Measurements from ENCODE around the gene LMX1A.

Gene LMX1A

DNA sequence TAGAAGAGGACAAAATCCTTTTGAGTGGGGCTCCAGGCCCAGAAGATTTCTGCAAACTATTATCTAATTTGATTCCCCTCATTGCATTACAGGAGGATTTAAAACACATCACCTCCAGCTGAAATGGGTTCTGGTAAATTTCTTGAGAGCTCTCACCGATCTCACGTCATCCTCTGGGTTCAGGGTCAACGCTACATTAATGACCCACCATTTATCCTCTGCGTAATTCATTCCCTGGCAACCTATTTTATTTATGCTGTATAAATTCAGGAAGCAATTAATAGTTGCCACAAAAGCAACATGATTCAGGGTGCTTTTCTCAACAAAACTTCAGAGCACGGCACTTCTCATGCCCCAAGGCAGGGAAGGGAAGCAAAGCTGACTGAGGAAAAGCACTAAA is 38.9 kb downstream of the LMX1A start:
- Histone ChIP-seq H3K4me3 (ENCODE audit: insufficient read depth in 1 of 2, low read depth in 1 of 2, low read length in 2 of 2) (no peak overlapping the region), H4K8ac (ENCODE audit: low read length) (no peak overlapping the region), H3K18ac (ENCODE audit: low read depth in 1 of 2, low read length in 2 of 2) (no peak overlapping the region), H3K27me3 (ENCODE audit: control insufficient read depth in 1 of 2, insufficient read depth in 1 of 2, low read length in 2 of 2) (peaks cover 0 to 24% of the 10 kb centered on the region in 2 experiments), H3K4ac (ENCODE audit: low read depth in 1 of 2, low read length in 2 of 2) (no peak overlapping the region), H2AK5ac (ENCODE audit: low read length, severe bottlenecking) (no peak overlapping the region), H3K14ac (ENCODE audit: low read length in 2 of 2) (no peak overlapping the region), H3K4me1 (ENCODE audit: control insufficient read depth, insufficient read depth, low read depth, low read length) (no peaks in the 10 kb centered on the region), H3K4me2 (ENCODE audit: low read length, poor library complexity, severe bottlenecking) (no peak overlapping the region), H2BK5ac (ENCODE audit: low read depth, low read length, poor library complexity, severe bottlenecking) (no peak overlapping the region), H4K91ac (ENCODE audit: low read length) (no peak overlapping the region), H3K36me3 (ENCODE audit: control insufficient read depth in 1 of 2, insufficient read depth in 2 of 2, low read depth in 1 of 2, low read length in 2 of 2) (no peaks in the 10 kb centered on the region), H3K27ac (ENCODE audit: low read length, poor library complexity, severe bottlenecking) (no peak overlapping the region), H2BK15ac (ENCODE audit: low read depth, poor library complexity, severe bottlenecking) (no peak overlapping the region), H3K9ac (ENCODE audit: low read length) (no peak overlapping the region), H3K79me1 (replicated peaks; ENCODE audit: low read length, poor library complexity, severe bottlenecking) (no peaks in the 10 kb centered on the region), H3K23ac (ENCODE audit: low read length in 2 of 2) (no peak overlapping the region), H3K9me3 (ENCODE audit: control insufficient read depth, low read length) (peaks cover 3% of the 10 kb centered on the region), H2AFZ (ENCODE audit: low read depth, low read length) (no peak overlapping the region), H2BK120ac (ENCODE audit: low read depth, low read length) (no peak overlapping the region), H2BK12ac (ENCODE audit: low read length in 2 of 2) (no peak overlapping the region)
- 39% methylated on average over 4 of the region's 5 CpGs for WGBS
- DNase-seq: no peak

DNA sequence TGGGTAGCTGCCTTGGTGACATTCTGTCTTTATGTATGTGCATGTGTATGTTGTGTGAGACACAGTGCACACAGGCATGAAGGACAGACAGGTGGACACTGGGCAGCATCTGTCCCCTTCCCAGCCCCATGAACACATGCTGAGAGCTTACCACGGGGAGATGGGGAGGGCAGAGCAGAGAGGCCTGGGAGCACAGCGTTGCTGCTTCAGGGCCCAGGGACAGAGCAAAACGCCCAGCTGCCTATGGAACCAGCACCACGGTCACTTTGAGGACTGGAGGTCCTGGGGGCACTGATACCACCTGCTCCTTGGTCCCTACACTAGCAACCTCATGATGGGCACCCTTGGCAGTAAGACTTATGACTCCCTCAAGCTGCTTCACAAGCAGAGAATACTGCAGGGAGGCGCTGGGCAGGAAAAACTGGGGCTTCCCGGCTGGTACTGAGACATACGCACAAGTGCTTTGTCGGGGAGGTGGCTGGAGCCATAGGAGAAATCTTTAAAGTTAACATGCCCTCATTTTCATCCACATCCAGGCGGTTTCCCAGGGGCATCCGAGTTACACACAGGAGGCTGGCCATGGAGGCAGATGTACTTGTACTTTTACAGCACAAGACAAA is 40.3 kb downstream of the LMX1A start:
- Histone ChIP-seq H2BK5ac (ENCODE audit: low read depth, low read length, poor library complexity, severe bottlenecking) (no peak overlapping the region), H3K4me1 (ENCODE audit: control insufficient read depth, insufficient read depth, low read depth, low read length) (no peaks in the 10 kb centered on the region), H2AFZ (ENCODE audit: low read depth, low read length) (no peak overlapping the region), H2AK5ac (ENCODE audit: low read length, severe bottlenecking) (no peak overlapping the region), H2BK12ac (ENCODE audit: low read length in 2 of 2) (no peak overlapping the region), H2BK15ac (ENCODE audit: low read depth, poor library complexity, severe bottlenecking) (no peak overlapping the region), H2BK120ac (ENCODE audit: low read depth, low read length) (no peak overlapping the region), H3K9me3 (ENCODE audit: control insufficient read depth, low read length) (peaks cover 6% of the 10 kb centered on the region), H3K4me2 (ENCODE audit: low read length, poor library complexity, severe bottlenecking) (no peak overlapping the region), H4K91ac (ENCODE audit: low read length) (no peak overlapping the region), H3K9ac (ENCODE audit: low read length) (no peak overlapping the region), H3K79me1 (replicated peaks; ENCODE audit: low read length, poor library complexity, severe bottlenecking) (no peaks in the 10 kb centered on the region), H3K27me3 (ENCODE audit: control insufficient read depth in 1 of 2, insufficient read depth in 1 of 2, low read length in 2 of 2) (peaks cover 0 to 24% of the 10 kb centered on the region in 2 experiments), H3K4me3 (ENCODE audit: insufficient read depth in 1 of 2, low read depth in 1 of 2, low read length in 2 of 2) (no peak overlapping the region), H3K27ac (ENCODE audit: low read length, poor library complexity, severe bottlenecking) (no peak overlapping the region), H3K14ac (ENCODE audit: low read length in 2 of 2) (no peak overlapping the region), H3K36me3 (ENCODE audit: control insufficient read depth in 1 of 2, insufficient read depth in 2 of 2, low read depth in 1 of 2, low read length in 2 of 2) (no peaks in the 10 kb centered on the region), H3K18ac (ENCODE audit: low read depth in 1 of 2, low read length in 2 of 2) (no peak overlapping the region), H3K23ac (ENCODE audit: low read length in 2 of 2) (no peak overlapping the region), H4K8ac (ENCODE audit: low read length) (no peak overlapping the region), H3K4ac (ENCODE audit: low read depth in 1 of 2, low read length in 2 of 2) (no peak overlapping the region)
- DNase-seq: no peak
- WGBS: 81% methylated on average over 10 of the region's 10 CpGs

DNA sequence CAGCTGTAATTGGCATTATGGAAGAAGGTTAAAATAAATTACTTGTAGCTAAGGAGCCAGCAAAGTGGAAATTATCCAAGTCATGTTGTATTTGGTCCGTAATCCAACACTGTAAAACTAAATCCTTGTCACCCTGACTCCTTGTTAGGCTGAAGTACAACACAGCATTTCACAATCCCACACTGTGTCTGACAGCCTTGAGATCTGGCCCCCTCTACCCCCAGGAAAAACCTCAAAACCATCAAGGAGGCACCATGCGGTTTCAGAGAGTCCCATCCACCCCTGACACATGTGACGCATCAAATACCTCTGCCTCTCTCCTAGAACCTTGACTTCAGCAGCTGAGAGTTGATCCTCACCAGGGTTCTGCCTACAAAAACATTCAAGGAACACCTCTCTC is 41.0 kb downstream of the LMX1A start:
- no peak overlapping the region for H2BK12ac ChIP-seq (ENCODE audit: low read length in 2 of 2)
- H3K79me1 ChIP-seq (replicated peaks; ENCODE audit: low read length, poor library complexity, severe bottlenecking): no peaks in the 10 kb centered on the region
- no peak overlapping the region for H2BK15ac ChIP-seq (ENCODE audit: low read depth, poor library complexity, severe bottlenecking)
- no peak overlapping the region for H2AK5ac ChIP-seq (ENCODE audit: low read length, severe bottlenecking)
- H3K9ac ChIP-seq (ENCODE audit: low read length): no peak overlapping the region
- H2BK120ac ChIP-seq (ENCODE audit: low read depth, low read length): no peak overlapping the region
- no peak overlapping the region for H3K23ac ChIP-seq (ENCODE audit: low read length in 2 of 2)
- H3K4ac ChIP-seq (ENCODE audit: low read depth in 1 of 2, low read length in 2 of 2): no peak overlapping the region
- no peak overlapping the region for H4K91ac ChIP-seq (ENCODE audit: low read length)
- H4K8ac ChIP-seq (ENCODE audit: low read length): no peak overlapping the region
- H3K27ac ChIP-seq (ENCODE audit: low read length, poor library complexity, severe bottlenecking): no peak overlapping the region
- no peaks in the 10 kb centered on the region for H3K4me1 ChIP-seq (ENCODE audit: control insufficient read depth, insufficient read depth, low read depth, low read length)
- no peak overlapping the region for H3K14ac ChIP-seq (ENCODE audit: low read length in 2 of 2)
- no peak overlapping the region for H3K18ac ChIP-seq (ENCODE audit: low read depth in 1 of 2, low read length in 2 of 2)
- no peak for DNase-seq
- H2BK5ac ChIP-seq (ENCODE audit: low read depth, low read length, poor library complexity, severe bottlenecking): no peak overlapping the region
- peaks cover 6% of the 10 kb centered on the region for H3K9me3 ChIP-seq (ENCODE audit: control insufficient read depth, low read length)
- 82% methylated on average over 3 of the region's 3 CpGs for WGBS
- no peak overlapping the region for H3K4me3 ChIP-seq (ENCODE audit: insufficient read depth in 1 of 2, low read depth in 1 of 2, low read length in 2 of 2)
- peaks cover 0 to 26% of the 10 kb centered on the region in 2 experiments for H3K27me3 ChIP-seq (ENCODE audit: control insufficient read depth in 1 of 2, insufficient read depth in 1 of 2, low read length in 2 of 2)
- H2AFZ ChIP-seq (ENCODE audit: low read depth, low read length): no peak overlapping the region
- no peak overlapping the region for H3K4me2 ChIP-seq (ENCODE audit: low read length, poor library complexity, severe bottlenecking)
- H3K36me3 ChIP-seq (ENCODE audit: control insufficient read depth in 1 of 2, insufficient read depth in 2 of 2, low read depth in 1 of 2, low read length in 2 of 2): no peaks in the 10 kb centered on the region

DNA sequence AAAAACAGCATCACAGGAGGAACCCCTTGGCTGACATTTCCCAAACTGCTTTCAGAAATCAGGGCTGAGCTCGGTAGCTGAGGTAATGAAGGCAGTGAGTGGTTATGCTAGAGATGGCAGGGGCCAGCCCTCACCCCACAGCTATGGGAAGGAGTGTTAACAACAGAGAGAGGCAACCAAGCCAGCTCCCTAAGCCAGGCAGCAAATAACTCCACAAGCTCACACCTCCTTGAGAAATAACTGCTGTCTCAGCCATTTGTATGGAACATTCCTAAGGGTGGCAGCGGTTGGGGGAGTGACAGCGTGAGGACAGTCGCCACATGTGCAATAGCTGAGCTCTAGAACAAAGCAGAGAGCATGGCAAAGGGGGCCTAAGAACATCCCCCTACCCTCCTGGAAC is 42.6 kb downstream of the LMX1A start:
- Histone ChIP-seq H3K9me3 (ENCODE audit: control insufficient read depth, low read length) (peaks cover 6% of the 10 kb centered on the region), H3K36me3 (ENCODE audit: control insufficient read depth in 1 of 2, insufficient read depth in 2 of 2, low read depth in 1 of 2, low read length in 2 of 2) (no peaks in the 10 kb centered on the region), H3K18ac (ENCODE audit: low read depth in 1 of 2, low read length in 2 of 2) (no peak overlapping the region), H3K79me1 (replicated peaks; ENCODE audit: low read length, poor library complexity, severe bottlenecking) (no peaks in the 10 kb centered on the region), H3K4me3 (ENCODE audit: insufficient read depth in 1 of 2, low read depth in 1 of 2, low read length in 2 of 2) (no peak overlapping the region), H3K27ac (ENCODE audit: low read length, poor library complexity, severe bottlenecking) (no peak overlapping the region), H3K23ac (ENCODE audit: low read length in 2 of 2) (no peak overlapping the region), H2BK120ac (ENCODE audit: low read depth, low read length) (no peak overlapping the region), H4K91ac (ENCODE audit: low read length) (no peak overlapping the region), H2BK5ac (ENCODE audit: low read depth, low read length, poor library complexity, severe bottlenecking) (no peak overlapping the region), H3K4ac (ENCODE audit: low read depth in 1 of 2, low read length in 2 of 2) (no peak overlapping the region), H2AFZ (ENCODE audit: low read depth, low read length) (no peak overlapping the region), H3K14ac (ENCODE audit: low read length in 2 of 2) (no peak overlapping the region), H2AK5ac (ENCODE audit: low read length, severe bottlenecking) (no peak overlapping the region), H2BK12ac (ENCODE audit: low read length in 2 of 2) (no peak overlapping the region), H2BK15ac (ENCODE audit: low read depth, poor library complexity, severe bottlenecking) (no peak overlapping the region), H3K27me3 (ENCODE audit: control insufficient read depth in 1 of 2, insufficient read depth in 1 of 2, low read length in 2 of 2) (peaks cover 0 to 37% of the 10 kb centered on the region in 2 experiments), H3K9ac (ENCODE audit: low read length) (no peak overlapping the region), H4K8ac (ENCODE audit: low read length) (no peak overlapping the region), H3K4me1 (ENCODE audit: control insufficient read depth, insufficient read depth, low read depth, low read length) (no peaks in the 10 kb centered on the region), H3K4me2 (ENCODE audit: low read length, poor library complexity, severe bottlenecking) (no peak overlapping the region)
- no peak for DNase-seq
- 52% methylated on average over 4 of the region's 4 CpGs for WGBS

Measured in mesenchymal stem cell (in vitro differentiated cells and primary cell).